M059J (cell line): ENCODE results near the gene IL17RE. TPM values are rescaled to one million over a fixed set of nuclear protein-coding genes. Genes with fewer than 3 reads are reported as not detected.
"Not testable (repeated sequence)": the region's sequence is repeated elsewhere in the genome, so short reads cannot be mapped to it uniquely, and the experiment has no call there.

Source experiments
- DNase-seq: peaks from one replicate; pipeline ENCODE4 v3.0.0-alpha.2; 2012; ENCODE audit warnings: low read depth
- total RNA-seq: library from RNA; depleted of rRNA; stranded (reverse); fragments of >200 nt; shearing (Covaris generic); gene quantifications from 2 replicates; pipeline ENCODE4 v1.2.3, GENCODE V29; 2014

The IL17RE gene
- total RNA-seq, 1 experiment from 2014 or later: 0.05 TPM

DNA sequence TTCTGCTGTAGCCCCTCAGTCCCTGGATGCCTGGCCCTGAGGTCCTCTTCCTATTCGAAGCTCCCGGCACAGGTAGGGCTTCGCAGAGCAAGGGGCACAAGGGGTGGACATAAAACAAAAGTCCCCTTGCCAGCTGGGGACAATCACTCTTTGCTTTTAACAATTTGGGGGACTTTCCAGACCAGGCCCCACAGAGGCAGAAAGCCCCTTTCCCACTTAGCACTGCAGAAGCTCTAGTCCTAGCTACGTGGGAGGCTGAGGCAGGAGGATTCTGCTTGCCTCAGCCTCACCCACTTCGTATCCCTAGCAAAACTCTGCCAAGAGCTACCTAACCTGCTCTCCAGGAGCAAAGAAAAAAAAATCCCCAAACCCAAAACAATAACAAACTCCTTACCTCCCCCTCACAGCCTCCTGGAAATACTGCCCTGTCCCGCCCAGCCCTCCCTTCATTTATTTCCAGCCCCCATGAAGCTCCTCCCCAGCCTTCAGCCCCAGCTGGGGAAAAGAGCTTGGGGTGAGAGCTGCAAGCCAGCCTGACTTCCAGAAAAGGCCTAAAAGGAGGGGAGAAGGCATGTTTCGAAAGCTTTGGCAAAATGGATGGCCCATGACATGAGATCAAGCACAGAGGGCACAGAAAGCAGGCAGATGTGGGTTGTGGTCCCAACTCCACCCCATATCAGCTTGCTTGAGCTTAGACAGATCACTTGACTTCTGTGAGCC lies 22.7 kb upstream of the IL17RE start, which contains the start of gene CIDEC:
TSS of gene CIDEC (minus strand) at position 424 of the 720 bp plus-strand sequence. CDS start 1,767 bp downstream, outside the sequence.
- no peak for DNase-seq

DNA sequence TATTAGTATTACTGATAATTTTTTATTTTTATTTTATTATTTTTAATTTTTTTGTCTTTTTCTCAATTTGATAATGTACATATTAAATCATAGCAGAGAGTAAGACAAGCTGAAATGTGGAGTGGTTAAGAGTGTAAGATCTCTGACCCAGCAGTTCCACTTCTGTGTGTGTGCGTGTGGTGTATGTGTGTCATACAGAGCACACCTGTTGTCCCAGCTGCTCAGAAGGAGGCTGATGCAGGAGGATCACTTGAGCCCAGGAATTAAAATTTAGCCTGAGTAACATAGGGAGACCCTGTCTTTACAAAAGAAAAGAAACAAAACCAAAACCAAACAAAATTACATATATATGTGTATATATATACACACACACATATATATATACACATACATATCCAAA lies 21.2 kb upstream of the IL17RE start:
- DNase-seq: no peak

DNA sequence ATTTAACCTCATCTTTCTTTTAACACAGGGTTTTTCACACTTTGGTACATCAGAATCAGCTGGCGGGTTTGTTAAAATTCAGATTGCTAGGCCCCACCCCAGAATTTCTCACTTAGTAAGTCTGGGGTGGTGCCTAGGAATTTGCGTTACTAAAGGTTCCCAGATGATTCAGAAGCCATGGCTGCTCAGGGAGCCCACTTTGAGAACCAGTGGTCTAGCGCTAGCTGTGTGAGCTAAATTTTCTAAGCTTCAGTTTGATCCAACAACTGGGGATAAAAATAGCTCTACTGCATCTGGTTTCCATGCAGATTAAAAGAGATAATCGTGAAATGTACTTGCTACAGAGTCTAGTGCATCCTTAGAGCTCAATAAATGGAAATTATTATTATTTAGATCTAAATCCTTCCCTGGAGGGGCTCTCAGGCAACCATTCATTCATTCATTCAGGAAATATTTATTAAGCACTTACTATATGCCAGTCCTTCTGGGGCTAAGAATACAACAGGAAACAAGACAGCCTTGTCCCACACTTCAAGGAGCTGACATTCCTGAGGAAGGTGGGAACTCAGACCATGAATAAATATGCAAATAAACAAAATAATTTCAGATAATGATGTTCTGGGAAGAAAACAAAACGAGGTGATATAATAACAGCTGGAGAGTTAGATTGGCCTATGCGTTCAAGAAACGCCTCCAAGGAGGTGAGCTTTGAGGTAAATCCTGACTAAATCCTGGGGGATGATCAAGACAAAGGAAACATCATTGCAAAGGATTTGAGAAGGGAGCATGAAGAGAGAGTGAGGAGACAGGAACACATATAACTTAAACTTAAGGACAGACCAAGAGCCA lies 18.7 kb upstream of the IL17RE start:
- no peak for DNase-seq

DNA sequence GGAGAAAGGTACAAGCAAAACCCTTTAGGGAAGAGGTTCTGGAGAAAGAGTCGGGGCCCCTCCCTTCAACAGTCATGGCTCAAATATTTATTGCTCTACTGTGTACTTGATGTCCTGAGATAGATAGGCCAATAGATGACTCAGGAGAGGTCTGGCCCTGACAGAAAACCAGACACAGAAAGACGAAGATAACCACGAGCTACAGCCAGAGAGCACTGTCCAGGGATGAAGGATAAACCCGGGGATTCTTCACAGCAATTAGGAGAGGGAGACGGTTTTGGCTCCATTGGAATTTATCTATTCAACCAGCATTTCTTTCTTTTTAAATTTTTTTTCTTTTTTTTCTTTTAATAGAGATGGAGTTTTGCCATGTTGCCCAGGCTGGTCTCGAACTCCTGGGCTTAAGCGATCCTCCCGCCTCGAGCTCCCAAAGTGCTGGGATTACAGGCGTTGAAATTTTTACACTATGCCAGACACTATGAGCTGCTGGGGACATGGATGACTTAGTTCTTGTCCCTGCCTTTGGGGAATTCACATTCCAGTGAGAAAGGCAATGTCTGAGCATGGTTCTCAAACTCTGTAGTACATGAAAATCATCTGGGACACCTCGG lies 18.0 kb upstream of the IL17RE start:
- peak; percentile 88 for DNase-seq

DNA sequence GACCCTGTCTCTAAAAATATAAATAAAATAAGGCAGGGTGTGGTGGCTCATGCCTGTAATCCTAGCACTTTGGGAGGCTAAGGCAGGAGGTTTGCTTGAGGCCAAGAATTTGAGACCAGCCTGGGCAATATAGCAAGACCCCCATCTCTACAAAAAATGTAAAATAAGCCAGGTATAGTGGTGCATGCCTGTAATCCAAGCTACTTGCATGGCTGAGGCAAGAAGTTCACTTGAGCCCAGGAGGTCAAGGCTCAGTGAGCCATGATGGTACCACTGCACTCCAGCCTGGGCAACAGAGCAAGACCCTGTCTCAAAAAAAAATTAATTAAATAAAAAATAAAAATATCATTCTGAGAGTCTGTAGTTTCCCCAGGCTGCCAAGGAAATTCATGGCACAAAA lies 16.3 kb upstream of the IL17RE start:
- DNase-seq: no peak

DNA sequence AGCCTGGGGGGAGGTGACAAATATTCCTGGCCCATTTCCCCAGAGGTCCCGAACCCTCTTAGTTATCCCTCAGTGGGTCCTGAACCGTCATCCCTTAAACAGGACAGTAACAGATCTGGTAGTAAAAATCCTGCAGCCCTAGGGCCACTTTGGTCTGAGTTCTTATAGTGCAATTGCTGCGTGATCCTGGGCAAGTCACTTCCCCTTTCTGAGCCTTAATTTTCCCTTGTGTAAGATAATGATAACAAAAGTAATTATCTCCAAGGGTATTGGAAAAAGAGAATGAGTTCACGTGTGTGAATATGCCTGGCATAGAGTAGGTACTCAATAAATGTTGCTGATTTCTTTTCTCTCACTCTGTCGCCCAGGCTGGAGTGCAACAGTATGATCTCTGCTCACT lies 15.2 kb upstream of the IL17RE start:
- DNase-seq: no peak

DNA sequence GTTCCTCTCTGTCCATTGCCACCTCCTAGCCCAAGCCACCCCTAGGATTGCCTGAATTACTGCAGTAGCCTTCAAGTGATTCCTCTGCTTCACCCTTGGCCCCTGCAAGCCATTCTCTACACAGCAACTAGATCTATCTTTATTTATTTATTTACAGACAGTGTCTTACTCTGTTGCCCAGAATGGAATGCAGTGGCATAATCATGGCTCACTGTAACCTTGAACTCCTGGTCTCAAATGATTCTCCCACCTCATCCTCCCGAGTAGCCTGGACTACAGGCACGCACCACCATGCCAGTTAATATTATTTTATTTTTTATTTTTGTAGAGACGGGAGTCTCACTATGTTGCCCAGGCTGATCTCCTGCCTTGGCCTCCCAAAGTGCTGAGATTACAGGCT lies 14.1 kb upstream of the IL17RE start:
- DNase-seq: no peak

DNA sequence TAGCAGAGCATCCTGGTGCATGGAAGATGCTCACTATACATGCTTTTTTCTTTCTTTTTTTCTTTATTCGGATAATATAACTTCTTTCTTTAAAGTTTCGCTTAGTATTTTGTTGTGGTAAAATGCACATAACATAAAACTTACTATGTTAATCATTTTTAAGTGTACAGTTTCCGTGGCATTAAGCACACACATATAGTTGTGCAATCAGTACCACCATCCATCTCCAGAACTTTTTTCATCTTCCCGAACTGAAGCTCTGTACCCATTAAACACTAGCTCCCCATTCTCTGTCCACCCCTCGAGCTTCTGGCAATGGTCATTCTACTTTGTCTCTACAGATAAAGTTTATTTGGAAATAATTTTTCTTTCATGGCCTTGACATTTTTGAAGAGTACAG lies 13.2 kb upstream of the IL17RE start:
- DNase-seq: no peak

DNA sequence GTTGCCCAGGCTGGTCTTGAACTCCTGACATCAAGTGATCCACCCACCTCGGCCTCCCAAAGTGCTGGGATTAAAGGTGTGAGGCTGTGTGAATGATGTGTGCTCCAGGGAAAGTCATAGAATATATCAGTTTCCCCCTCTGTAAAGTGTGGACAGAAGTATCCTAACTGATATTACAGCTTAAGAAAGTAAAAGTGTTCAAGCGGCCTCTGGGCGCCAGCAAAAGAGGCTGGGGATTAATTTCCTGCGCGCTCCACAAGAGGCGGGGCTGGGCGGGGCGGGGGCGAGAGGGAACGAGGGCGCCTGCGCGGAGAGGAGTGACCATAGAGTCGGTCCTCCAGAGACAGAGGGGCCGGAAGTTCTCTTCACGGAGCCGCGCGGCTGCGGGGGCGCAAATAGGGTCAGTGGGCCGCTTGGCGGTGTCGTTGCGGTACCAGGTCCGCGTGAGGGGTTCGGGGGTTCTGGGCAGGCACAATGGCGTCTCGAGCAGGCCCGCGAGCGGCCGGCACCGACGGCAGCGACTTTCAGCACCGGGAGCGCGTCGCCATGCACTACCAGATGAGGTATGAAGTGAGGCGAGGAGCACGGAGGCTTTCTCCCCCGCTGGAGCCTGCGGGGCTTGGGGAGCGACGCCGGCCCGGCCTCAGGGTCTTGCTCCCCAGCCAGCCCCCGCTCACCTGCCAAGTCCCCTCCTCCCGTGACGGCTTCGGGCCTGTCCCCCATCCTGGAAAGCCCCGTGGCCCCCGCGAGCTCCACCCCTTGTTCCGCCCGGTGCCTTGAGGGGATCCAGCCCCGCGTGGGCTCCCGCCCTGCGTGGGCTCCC lies 12.2 kb upstream of the IL17RE start, which contains the start of gene JAGN1:
TSS of gene JAGN1 (plus strand) at position 362 of the 823 bp plus-strand sequence. CDS start at position 475, 113 bp downstream.
- DNase-seq: peak; percentile 72

DNA sequence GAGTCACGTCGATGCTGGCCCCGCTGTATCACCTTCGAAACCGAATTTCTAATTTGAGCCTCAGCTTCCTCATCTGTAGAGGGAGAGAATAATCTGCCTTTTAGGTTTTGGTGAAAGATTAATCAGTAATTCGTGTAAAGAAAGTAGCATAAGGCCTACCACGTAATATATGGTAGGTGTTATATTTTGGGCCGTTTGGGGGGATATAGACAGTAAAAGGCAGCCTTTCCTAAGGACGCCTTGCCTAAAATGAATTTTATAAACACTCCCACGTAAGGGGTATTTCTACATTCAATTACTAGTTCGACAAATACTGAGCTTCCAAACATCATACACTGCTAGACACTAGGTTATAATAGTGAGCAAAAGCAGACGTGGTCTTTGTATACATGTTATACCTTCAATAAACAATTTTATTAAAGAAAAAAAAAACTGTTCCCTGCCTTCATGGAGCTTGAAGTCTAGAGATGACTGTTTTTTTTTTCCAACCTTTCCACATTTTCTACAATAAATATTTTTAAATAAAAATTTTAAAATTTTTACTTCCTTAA lies 11.5 kb upstream of the IL17RE start:
- DNase-seq: no peak

DNA sequence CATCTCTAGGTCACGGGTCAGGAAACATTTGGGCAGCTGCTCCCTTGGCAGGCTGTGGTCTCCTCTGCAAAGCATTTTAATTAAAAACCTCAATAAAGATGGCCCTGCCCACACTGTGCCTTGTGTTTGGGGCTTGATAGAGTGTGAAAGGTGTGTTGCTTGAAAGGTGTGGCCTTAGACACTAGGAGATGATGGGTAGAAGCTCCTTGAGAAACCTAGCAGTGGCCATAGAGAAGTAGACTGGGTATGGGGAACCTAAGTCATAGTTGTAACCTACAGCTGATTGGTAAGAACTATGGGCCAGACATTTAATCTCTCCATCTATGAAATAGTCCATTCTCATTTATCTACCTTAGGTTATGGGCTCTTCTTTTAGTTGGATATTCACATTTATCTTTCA lies 8.9 kb upstream of the IL17RE start:
- DNase-seq: no peak

DNA sequence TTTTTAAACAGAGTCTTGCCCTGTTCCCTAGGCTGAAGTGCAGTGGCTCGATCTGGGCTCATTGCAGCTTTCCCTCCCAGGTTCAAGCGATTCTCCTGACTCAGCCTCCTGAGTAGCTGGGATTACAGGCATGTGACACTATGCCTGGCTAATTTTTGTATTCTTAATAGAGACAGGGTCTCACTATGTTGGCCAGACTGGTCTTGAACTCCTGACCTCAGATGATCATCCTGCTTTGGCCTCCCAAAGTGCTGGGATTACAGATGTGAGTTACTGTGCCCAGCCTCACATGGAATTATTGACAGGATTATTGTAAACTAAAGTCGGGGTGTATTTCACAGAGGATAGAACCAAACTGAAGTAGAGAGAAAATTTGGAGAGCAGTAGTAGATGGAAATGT lies 6.9 kb upstream of the IL17RE start:
- not testable (repeated sequence) for DNase-seq

DNA sequence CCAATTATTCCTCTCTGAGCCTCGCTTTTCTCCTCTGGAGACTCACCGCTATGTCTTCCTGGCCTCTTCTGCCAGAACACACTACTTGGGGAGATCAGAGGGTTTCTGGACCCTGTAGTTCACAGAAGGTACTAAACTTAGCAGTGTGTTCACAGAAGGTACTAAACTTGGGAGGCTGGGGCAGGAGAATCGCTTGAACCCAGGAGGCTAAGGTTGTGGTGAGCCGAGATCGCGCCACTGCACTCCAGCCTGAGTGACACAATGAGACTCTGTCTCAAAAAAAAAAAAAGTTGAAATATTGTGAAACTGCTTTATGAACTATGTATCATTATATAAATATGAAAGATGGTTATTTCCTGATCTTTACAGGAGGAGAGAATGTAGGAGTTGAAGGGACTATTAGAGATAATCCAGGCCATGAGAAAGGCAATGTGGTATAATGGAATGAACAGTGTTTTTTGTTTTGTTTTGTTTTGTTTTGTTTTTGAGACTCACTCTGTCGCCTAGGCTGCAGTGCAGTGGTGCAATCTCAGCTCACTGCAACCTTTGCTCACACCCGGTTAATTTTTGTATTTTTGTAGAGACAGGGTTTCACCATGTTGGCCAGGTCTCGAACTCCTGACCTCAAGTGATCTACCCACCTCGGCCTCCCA lies 5.8 kb upstream of the IL17RE start:
- not testable (repeated sequence) for DNase-seq

DNA sequence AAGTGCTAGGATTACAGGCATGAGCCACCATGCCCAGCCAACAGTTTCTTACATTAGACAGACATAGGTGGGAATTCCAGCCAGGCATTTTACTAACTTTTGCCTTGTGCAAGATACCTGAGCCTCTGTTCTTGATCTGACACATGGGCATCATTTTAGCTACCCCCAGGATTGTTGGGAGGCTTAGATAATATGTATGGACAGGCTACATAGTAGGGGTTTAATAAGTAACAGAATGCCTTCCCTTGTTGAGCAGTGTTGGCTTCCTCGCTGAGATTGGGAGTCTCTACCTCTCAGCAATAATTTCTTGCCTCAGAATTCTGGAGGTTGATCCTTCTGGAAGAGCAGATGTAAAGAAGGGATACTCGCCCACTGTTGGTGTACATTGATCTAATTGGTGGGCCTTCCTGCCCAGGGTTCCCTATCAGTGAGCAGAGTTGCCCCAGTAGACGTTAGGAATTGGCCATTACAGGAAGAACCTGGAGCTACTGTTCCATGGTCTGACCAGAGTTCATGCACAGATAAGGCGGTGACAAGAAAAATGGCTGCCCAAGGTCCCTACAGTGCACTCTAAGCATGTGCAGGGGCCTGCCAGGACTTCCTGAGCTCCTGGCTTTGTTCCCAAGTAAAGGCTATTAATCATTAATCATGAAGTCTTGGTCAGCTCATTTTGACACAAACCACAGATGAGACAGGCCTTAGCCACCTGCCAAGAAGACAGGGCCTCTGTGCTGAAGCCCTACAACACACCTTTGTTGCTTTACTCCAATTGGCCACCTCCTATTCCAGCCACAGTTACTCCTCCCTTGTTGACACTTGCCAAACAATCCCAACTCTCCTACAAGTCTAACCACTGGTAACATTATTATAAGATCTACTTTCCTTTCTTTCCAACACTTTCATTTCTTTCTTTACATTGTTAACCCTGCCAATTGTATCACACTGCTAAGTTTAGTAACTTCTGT lies 5.0 kb upstream of the IL17RE start:
- peak; percentile 85 for DNase-seq

DNA sequence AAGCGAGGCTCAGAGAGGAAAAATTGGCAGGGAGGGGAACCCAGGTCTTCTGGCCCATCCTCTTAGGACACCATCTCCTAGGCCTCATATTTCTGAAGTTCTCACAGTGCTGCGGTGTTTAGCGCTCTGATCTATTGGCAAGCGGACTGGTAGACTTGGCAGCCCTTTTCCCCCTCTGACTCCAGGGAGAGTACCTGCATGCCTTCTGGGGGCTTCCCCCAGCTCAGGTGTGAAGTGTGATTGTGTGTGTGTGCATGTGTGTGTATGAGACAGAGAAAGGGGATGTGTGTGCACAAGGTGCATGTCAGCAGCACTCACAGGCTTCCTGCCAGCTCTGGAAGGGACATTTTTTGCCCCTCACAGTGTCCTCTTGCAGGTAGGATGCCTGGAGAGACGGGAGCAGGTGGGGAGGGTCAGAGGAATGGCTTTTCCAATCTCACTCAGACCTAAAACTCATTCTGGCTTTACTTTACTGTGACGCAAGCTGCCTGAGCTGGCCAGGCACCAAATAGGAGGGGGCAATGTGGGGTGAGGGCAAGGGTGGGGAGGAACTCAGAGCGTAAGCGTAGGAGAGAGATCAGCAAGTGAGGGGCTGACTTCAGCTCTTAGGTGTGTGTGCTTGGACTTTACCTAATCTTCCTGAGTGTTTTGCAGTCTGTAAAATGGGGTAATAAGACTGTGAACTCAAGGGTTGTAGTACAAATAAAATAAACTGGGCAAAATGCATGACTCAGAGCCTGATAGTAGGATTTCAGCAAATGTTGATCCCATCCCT lies 4.0 kb upstream of the IL17RE start:
- DNase-seq: no peak

DNA sequence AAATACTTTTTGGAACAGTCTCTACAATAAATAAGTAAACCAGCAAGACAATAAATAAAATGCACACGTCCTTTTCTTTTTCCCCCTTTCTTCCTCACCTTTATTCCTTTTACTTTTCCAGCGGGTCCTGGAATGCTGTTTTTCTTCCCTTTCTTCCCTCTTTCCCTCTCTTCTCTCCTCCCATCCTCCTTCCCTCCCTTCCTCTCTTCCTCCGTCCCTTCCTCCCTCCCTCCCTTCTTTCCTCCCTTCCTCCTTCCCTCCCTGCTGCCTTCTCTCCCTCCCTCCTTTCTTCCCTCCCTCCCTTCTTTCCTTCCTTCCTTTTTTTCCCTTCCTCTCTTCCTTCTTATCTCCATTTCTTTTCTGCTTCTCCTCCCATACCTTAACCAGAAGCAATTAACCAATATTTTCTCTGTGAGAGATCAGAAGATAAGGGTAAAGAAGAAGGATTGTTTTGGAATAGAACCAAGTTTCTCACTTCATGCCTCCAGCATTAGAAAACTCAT lies 3.3 kb upstream of the IL17RE start:
- no peak for DNase-seq

DNA sequence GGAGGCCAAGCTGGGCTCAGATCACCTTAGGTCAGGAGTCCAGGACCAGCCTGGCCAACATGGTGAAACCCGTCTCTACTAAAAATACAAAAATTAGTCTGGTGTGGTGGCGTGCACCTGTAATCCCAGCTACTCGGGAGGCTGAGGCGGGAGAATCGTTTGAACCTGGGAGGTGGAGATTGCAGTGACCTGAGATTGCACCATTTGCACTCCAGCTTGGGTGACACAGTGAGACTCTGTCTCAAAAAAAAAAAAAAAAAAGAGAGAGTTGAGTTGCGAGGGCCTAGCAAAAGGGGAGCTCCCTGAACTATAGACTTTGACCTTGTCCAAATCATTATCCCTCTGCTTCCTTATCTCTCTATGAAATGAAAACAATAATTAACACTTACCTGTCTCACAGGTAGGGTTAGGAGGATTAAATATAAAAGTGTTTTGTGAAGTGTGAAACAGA lies 1.7 kb upstream of the IL17RE start:
- DNase-seq: not testable (repeated sequence)

DNA sequence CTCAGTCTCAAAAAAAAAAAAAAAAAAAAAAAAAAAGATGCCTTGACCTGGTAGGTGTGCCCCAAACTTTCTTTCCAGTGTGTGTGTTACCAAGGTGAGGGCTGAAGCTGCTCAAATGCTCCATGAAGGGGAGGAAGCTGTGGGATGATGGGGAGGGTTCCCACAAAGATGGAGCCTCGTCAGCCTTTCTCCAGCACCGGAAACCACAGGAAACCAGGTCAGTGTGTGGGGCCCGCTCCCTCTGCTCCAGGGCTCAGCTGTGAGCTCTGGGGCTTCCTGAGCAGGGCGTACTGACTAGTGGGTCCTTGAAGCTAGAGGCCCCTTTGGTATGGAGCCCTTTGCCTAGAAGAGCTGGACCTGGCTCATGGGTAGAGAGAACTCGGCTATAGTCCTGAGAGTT lies 681 bp upstream of the IL17RE start:
- DNase-seq: no peak
